ENCODE measurements around the gene LRIG3. TPM values are rescaled to one million over a fixed set of nuclear protein-coding genes. Genes with fewer than 3 reads are reported as not detected.

LRIG3 gene
- total RNA-seq, 2 donors from 2014 or later, result 25.2 to 31.7 TPM

DNA sequence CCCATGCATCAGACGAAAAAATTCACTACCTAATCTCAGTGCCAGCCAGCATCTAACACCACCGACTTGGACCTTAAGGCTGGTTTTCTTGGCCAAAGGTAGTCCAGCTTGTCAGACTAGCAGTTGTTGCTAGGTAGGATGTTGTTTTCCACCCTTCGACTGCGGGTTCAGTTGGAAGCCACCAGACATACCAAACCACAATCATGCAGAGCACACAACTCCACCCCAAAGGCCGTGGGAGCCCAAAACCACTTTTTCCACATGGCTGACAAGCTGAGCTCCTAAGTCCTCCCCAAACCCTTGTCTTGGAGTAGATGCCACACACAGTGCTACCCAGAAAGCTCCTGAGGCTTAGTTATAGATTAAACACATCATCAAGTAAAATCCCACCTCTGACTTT, 46.8 kb downstream of the LRIG3 start:
- Histone ChIP-seq H3K4me3 (no peak overlapping the region), H3K27ac (no peak overlapping the region), H3K4me1 (replicated peaks) (no peaks in the 10 kb centered on the region), H3K36me3 (no peaks in the 10 kb centered on the region), H3K27me3 (replicated peaks; ENCODE audit: insufficient read depth) (no peaks in the 10 kb centered on the region), H3K9me3 (no peaks in the 10 kb centered on the region)
- WGBS, result 97% methylated on average over 5 of the region's 5 CpGs
- TF ChIP-seq POLR2AphosphoS5 (IDR thresholded peaks at IDR 0.05), result no peak
- TF ChIP-seq CTCF (IDR thresholded peaks at IDR 0.05), result no peak
- no peak for TF ChIP-seq POLR2A (IDR thresholded peaks at IDR 0.05)
- no peak for DNase-seq (ENCODE audit: low spot score)
- intact Hi-C loops (cut with DNase I), result no loop called here

DNA sequence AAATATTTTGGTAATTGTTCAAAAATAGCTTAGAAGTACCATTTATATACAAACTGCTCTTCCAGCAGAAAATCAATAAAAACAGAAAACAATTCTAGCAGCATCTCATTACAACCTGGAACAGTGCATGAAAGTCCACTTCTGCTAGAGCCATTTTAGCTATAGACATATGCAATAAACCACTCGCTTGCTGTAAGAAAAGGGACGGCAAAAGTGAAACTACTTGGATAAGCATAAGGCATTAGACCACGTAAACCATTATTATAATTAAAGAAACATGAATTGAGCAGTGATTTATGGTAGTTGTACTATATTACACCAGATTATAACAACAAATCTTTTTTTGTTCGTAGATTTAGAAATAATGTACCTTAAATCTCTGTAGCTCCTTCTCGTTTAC, 48.7 kb downstream of the LRIG3 start:
- Histone ChIP-seq H3K27ac (no peak overlapping the region), H3K36me3 (no peaks in the 10 kb centered on the region), H3K4me3 (no peak overlapping the region), H3K4me1 (replicated peaks) (no peaks in the 10 kb centered on the region), H3K27me3 (replicated peaks; ENCODE audit: insufficient read depth) (no peaks in the 10 kb centered on the region), H3K9me3 (no peaks in the 10 kb centered on the region)
- 60% methylated on average over 5 of the region's 5 CpGs for WGBS
- intact Hi-C loops (cut with DNase I), result no loop called here
- no peak for TF ChIP-seq CTCF (IDR thresholded peaks at IDR 0.05)
- no peak for TF ChIP-seq POLR2A (IDR thresholded peaks at IDR 0.05)
- TF ChIP-seq POLR2AphosphoS5 (IDR thresholded peaks at IDR 0.05), result no peak
- DNase-seq (ENCODE audit: low spot score), result no peak

DNA sequence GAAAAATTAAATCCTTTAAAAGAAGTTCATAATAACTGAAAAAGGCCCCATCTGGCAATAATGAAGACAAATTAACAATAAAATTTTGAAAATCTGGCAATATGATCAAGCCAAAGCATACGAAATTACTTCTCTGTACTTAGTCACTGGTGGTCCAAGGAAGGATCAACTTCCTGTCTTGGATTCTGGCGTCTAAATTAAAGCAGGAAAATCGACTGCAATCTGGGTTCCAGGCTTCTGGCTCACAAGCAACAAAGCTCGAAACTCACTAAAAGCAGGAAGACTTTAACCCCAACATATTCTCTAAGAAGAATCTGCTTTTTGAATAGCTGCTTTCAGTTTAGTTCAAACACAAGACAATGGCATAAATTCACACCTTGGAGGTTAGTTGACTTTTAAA, 49.7 kb downstream of the LRIG3 start:
- no peaks in the 10 kb centered on the region for H3K4me1 ChIP-seq (replicated peaks)
- no peak for TF ChIP-seq POLR2AphosphoS5 (IDR thresholded peaks at IDR 0.05)
- TF ChIP-seq CTCF (IDR thresholded peaks at IDR 0.05), result no peak
- TF ChIP-seq POLR2A (IDR thresholded peaks at IDR 0.05), result no peak
- H3K4me3 ChIP-seq, result no peak overlapping the region
- H3K9me3 ChIP-seq, result no peaks in the 10 kb centered on the region
- no peak for DNase-seq (ENCODE audit: low spot score)
- H3K27me3 ChIP-seq (replicated peaks; ENCODE audit: insufficient read depth), result no peaks in the 10 kb centered on the region
- no peaks in the 10 kb centered on the region for H3K36me3 ChIP-seq
- H3K27ac ChIP-seq, result no peak overlapping the region
- 50% methylated on average over 4 of the region's 4 CpGs for WGBS
- intact Hi-C loops (cut with DNase I), result no loop called here

DNA sequence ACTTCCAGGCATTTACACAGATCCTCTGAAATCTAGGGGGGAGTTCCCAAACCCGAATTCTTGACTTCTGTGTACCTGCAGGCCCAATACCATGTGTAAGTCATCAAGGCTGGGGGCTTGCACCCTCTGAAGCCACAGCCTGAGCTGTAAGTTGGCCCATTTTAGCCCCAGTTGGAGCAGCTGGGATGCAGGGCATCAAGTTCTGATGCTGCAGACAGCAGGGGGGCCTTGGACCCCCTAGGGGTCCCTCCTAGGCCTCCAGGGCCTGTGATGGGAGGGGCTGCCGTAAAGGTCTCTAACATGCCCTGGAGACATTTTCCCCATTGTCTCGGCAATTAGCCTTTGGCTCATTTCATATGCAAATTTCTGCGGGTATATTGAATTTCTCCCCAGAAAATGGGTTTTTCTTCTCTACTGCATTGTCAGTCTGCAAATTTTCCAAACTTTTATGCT, 59.5 kb downstream of the LRIG3 start:
- DNase-seq (ENCODE audit: low spot score), result no peak
- TF ChIP-seq CTCF (IDR thresholded peaks at IDR 0.05), result no peak
- TF ChIP-seq POLR2AphosphoS5 (IDR thresholded peaks at IDR 0.05), result no peak
- TF ChIP-seq POLR2A (IDR thresholded peaks at IDR 0.05), result no peak
- Histone ChIP-seq H3K4me1 (replicated peaks) (no peaks in the 10 kb centered on the region), H3K4me3 (no peak overlapping the region), H3K9me3 (no peaks in the 10 kb centered on the region), H3K36me3 (no peaks in the 10 kb centered on the region), H3K27ac (no peak overlapping the region), H3K27me3 (replicated peaks; ENCODE audit: insufficient read depth) (no peaks in the 10 kb centered on the region)
- WGBS, result 71% methylated on average over 4 of the region's 4 CpGs
- intact Hi-C loops (cut with DNase I), result no loop called here

GRCh38 chr12:58860056-58860787, 60.1 kb downstream of the LRIG3 start:
- no peaks in the 10 kb centered on the region for H3K36me3 ChIP-seq
- no peak overlapping the region for H3K27ac ChIP-seq
- no peak for DNase-seq (ENCODE audit: low spot score)
- TF ChIP-seq CTCF (IDR thresholded peaks at IDR 0.05) (no peak), POLR2AphosphoS5 (IDR thresholded peaks at IDR 0.05) (no peak), POLR2A (IDR thresholded peaks at IDR 0.05) (no peak)
- H3K4me1 ChIP-seq (replicated peaks), result no peaks in the 10 kb centered on the region
- 92% methylated on average over 8 of the region's 8 CpGs for WGBS
- no peak overlapping the region for H3K4me3 ChIP-seq
- H3K9me3 ChIP-seq, result no peaks in the 10 kb centered on the region
- intact Hi-C loops (cut with DNase I), result no loop called here
- H3K27me3 ChIP-seq (replicated peaks; ENCODE audit: insufficient read depth), result no peaks in the 10 kb centered on the region

Data from prostate gland (tissue), 2 donors.